ENCODE results near the gene ZNF280D.

Gene ZNF280D

DNA sequence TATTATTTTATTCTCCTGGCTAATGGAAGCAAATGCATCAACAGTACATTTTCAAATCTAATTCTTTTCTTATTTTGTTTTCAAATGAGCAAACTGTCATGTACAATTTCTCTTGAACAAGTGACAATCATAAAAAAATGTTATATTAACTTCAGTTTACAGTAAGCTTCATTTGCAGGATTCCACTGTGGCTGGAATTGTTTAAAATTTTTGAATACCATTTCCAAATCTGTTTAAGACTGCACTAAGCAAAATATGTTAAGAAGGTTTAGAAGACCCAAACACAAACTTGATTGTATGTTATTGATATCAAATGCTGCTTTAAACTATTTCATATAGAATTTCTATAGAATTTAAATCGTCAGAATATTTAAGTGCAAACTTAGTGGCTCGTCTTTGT, 92.8 kb downstream of the ZNF280D start:
- H3K4me3 ChIP-seq (ENCODE audit: low read depth, low read length): no peak overlapping the region

DNA sequence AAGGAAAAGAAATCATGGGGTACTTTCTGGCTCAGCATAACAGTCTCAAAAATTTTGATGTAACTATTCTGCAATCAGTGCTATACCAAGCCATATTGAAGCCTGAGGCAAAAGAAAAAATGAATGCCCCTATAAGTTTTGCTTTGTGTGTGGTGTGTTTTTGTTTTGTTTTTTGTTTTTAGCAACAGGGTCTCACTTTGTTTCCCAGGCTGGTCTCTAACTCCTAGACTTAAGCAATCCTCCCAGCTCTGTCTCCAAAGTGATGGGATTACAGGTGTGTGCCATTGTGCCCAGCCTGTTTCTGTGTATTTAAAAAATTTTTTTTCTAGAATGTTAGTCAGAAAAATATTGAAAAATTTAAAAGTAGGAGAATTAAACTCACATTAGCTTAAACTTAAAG, 93.2 kb downstream of the ZNF280D start:
- no peak overlapping the region for H3K4me3 ChIP-seq (ENCODE audit: low read depth, low read length)

DNA sequence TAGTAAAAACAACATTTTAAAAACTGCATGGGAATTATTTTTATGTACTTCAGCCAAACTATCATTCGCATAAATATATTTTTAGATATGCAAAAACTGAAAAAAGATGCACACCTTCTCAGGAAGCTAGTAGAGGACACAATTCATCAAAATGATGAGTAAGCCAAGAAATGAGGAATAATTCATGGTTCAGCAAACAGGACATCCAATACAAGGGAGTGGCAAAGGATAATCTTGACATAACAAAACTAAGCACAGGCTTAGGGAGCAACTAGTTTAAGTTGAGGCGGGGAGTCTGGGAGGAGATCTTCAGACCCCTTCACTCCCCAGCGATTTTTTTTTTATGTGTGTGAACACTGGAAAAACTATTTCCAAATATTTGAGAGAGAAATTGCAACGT, 93.7 kb downstream of the ZNF280D start:
- H3K4me3 ChIP-seq (ENCODE audit: low read depth, low read length): no peak overlapping the region

DNA sequence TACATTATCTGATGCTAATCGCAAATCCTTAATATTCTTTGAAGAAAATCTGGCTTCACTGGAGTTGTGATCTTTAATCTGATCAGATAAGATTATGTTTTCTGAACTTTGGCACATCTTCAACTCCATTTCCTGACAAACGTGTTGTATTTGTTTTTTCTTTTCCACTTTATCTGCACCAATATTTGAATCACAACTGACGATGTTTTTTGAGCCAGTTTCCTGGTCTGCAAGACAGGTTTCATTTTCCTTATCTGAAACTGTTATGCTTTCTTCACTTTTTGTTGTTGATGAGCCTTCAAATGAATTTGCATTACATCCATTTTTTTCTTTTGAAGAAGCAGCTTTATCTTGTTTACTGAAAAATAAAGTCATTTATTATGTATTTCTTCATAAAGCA, 101.5 kb downstream of the ZNF280D start:
- H3K4me3 ChIP-seq (ENCODE audit: low read depth, low read length): no peak overlapping the region

DNA sequence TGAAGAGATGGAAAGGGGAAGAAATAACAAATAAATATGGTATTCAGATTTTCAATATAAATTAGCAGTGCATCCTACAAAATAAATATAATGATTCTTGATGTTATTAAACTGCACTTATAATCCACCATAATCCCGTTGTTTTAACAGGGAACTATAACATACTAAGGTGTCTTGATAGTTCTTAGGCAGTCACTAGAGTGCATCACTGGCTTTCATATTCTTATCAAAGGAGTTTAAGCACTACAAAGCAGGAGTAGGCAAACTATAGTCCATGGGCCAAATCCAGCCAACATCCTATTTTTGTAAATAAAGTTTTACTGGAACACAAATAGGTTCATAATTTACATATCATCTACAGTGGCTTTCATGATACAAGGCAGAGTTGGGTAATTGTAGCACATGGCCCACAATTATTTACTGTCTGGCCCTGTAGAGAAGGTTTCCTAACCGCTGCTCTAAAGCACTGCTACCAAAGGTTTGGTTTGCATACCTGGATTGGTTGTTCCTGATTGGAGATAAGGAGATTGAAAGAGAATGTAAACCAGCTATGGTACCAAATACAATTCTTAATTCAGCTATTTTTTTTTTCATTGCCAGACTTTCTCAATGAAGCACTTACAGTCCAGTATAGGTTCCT, 104.3 kb downstream of the ZNF280D start:
- H3K4me3 ChIP-seq (ENCODE audit: low read depth, low read length): no peak overlapping the region

DNA sequence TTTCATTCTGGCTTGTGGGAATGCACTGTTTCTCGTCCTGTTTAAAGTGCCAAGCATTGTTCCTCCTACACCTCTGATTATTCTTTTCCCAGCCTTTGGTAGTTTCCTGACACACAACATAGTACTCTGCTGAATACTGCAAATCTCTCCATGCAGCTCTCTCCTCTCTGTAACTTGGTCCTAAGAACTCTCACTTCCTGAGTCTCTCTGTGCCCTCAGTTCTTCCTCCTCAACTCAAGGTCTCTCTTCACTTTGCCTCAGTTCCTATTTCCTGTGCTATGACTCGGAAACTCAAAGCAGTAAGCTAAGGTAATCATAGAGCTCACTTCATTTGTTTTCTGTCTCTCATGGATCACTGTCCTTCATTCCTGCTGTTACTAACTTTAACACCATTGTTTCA, 113.4 kb downstream of the ZNF280D start:
- H3K4me3 ChIP-seq (ENCODE audit: low read depth, low read length): no peak overlapping the region

DNA sequence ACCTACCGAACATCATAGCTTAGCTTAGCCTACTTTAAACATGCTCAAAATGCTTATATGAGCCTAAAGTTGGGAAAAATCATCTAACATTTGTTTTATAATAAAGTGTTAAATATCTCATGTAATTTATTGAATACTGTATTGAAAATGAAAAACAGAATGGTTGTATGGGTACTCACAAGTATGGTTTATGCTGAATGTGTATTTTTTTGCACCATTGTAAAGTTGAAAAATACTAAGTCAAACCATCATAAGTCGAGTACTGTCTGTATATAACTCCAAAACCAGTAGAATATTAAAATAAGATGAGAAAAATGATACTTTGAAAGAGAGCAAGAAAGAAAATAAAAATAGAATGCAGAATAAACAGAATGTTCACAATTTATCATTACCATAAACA, 115.7 kb downstream of the ZNF280D start:
- H3K4me3 ChIP-seq (ENCODE audit: low read depth, low read length): no peak overlapping the region

DNA sequence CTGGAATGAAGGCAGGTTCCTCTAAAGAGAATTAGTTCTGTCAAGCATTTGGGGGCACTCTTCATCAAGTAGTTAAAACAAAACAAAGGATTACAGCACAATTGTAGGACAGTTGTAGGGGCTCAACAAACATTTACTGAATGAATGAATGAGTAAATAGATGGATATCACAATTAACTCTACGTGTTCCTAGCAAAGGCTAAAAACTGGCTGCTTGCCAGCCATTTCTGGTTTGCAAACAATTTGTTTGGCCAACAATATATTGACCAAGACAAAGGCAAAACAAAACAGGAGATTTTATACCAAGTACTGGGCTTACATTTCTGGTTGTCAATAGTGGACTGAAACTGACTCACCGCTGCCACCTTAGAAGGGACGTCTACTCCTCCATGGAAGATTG, 116.8 kb downstream of the ZNF280D start:
- H3K4me3 ChIP-seq (ENCODE audit: low read depth, low read length): no peak overlapping the region

DNA sequence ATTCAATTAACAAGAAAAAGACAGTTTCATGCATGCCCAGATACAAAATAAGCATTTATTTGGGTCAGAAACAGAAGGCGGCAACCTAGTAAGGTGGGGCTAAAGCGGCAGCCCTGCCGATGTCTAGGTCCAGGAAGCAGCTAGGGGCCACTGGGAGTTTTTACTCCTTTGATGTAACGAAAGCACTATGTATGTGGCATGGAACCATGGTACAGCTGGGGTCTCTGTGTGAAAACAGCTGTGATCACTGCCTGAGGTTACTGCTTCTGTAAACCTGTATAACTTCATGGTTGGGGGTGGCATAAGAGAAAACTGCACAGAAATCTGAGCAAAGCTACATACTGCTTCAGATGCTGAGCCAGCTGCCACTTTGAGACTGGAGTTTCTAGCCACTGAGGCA, 119.5 kb downstream of the ZNF280D start:
- no peak overlapping the region for H3K4me3 ChIP-seq (ENCODE audit: low read depth, low read length)

DNA sequence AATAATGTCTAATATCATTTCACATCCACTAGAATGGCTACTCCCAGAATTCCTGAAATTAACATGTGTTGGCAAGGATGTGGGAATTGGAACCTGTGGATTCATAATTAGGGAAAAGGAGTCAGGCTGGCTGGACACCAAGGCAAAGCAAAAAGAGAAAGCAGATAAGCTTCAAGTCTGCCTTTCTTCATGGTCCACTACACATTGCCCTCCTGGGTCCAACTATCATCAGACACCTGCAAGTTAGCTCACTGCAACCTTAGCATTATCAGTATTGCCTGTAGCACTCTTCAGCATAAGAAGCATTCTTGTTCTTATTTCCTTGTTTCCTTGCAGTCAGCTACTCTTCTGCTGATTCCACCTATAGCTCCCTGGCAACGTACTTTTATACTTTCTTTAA, 124.3 kb downstream of the ZNF280D start:
- no peak overlapping the region for H3K4me3 ChIP-seq (ENCODE audit: low read depth, low read length)

DNA sequence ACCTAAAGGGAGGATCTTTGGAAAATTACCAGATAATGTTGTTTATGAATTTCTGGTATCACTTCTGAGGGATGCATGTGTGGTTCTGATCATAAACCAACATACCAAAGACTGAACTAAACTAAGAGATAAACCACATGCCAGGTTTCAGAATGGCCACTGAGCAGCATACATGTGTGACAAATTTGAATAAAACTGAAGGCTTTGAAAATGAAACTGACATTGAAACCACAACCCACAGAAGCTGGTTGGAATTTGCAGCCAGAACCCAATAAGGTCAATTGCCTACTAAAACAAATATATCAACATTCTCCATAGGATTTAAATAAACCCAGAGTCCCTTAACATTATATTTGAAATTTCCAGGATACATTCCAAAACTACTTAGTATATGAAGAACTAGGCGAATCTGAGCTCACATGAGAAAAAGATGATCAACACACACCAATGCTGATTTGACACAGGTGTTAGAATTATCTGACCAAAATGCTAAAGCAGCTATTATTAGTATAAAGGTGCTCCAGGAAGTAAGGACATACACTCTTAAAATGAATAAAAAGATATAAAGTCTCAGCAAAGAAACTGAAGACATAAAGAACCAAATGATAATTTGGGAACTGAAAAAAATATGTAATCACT, 125.0 kb downstream of the ZNF280D start:
- H3K4me3 ChIP-seq (ENCODE audit: low read depth, low read length): no peak overlapping the region

DNA sequence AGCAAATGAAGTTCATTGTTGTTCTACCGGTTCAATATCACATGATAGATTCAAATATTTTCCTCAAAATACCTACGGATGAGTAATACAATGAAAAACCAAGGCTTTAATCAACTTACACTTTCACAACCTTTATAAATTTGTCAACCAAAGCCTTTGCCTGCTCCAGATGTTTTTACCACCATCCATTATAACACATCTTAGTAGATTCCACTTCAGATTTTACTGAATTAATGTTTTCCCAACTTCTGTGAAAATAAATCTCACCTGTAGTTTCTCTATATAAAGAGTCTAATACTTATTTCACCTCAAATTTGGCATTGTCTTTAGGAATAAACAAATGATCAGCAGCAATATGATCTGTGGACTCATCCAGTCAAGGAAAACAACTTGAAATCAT, 131.1 kb downstream of the ZNF280D start:
- no peak overlapping the region for H3K4me3 ChIP-seq (ENCODE audit: low read depth, low read length)

DNA sequence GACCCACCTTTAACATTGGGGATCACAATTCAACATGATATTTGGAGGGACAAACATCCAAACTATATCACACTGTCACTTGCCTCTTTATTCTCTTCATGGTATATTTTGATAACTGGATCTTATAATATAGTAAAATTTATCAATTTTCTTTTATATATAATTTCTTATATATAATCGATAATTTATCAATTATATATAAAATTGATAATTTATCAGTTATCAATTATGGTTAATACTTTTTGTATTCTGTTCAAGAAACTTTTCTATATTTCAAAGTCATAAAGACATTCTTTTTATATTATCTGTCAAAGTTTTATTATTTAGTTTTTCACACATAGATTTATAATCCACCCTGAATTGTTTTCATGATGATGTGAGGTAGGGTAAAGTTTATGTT, 132.9 kb downstream of the ZNF280D start:
- no peak overlapping the region for H3K4me3 ChIP-seq (ENCODE audit: low read depth, low read length)

DNA sequence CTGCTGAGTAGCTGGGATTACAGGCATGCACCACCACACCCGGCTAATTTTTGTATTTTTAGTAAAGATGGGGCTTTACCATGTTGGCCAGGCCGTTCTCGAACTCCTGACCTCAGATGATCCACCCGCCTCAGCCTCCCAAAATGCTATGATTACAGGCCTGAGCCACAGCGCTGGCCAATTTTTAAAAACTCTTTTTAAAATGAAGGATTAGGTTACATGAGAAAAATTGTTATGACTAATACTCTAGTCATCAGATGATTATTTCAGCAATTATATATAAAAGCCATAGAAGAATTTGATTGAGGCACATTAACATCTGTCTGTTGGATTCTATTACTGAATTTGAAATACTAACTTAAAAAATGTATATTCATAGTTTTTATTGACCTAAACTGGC, 134.3 kb downstream of the ZNF280D start:
- no peak overlapping the region for H3K4me3 ChIP-seq (ENCODE audit: low read depth, low read length)

DNA sequence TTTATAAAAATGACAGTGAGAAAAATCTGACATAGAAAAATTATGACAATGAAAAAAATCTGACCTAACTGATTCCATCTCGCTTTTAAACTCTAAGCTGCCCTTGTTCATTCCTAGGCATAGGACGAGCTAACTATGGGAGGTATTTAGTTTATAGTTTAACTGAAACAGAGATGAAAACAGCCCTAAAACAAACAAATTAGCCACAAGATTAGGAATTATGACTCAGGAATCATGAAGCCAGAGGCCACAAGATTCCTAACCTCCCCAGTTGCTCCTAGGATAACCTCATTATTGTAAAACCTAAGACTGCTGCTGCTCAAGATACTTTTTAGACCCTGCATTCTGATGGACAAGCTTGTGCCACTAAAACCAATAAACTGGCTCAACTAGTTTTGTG, 145.6 kb downstream of the ZNF280D start:
- no peak overlapping the region for H3K4me3 ChIP-seq (ENCODE audit: low read depth, low read length)

DNA sequence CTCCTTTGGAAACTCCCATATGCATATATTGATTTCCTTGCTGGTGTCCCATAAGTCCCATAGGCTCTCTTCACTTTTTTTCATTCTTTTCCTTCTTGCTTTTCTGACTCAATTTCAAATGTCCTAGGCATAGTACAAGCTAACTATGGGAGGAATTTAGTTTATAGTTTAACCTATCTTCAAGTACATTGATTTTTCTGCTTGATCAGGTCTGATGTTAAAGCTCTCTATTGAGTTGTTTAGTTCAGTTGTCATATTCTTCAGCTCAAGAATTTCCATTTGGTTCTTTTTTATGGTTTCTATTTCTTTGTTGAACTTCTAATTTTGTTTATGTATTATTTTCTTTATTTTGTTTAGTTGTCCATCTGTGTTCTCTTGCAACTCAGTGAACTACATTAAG, 147.1 kb downstream of the ZNF280D start:
- H3K4me3 ChIP-seq (ENCODE audit: low read depth, low read length): no peak overlapping the region

DNA sequence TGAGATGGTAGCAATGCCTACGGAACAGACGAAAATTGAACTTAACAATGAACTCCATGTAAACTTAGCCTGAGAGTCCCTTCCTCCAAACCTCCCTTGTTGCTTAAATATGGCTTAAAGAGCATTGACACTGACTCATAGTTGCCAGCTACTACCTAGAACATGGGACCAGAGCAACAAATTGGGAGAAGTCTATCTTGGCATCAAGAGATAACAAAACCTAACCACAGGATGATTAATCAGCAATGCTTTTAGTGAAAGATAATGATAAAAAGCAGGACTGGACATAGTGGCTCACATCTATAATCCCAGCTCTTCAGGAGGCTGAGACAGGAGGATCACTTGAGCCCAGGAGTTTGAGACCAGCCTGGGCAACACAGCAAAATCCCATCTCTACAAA, 150.5 kb downstream of the ZNF280D start:
- no peak overlapping the region for H3K4me3 ChIP-seq (ENCODE audit: low read depth, low read length)

Measured in iPS-11a (cell line).